Testis (tissue), 2 donors: ENCODE data around the gene CDKN2D.

ENCODE experiments used
- POLR2A ChIP-seq: fragments of 450-650 bp; IDR thresholded peaks from one replicate; pipeline ENCODE4 v1.6.1; 2017; ENCODE audit warnings: antibody characterized with exemption, mild to moderate bottlenecking, moderate library complexity
- TF ChIP-seq, protein P1 (sequence below), 3 experiments: fragments of 450-650 bp in 2 of 3; fragments of 200-600 bp in 1 of 3; sonication (generic) in 1 of 3; IDR thresholded peaks; one replicate each; pipeline ENCODE4 v1.5.1; 2016 to 2019; ENCODE audit warnings: antibody characterized with exemption in 3 of 3, mild to moderate bottlenecking in 2 of 3, moderate library complexity in 1 of 3

DNA sequence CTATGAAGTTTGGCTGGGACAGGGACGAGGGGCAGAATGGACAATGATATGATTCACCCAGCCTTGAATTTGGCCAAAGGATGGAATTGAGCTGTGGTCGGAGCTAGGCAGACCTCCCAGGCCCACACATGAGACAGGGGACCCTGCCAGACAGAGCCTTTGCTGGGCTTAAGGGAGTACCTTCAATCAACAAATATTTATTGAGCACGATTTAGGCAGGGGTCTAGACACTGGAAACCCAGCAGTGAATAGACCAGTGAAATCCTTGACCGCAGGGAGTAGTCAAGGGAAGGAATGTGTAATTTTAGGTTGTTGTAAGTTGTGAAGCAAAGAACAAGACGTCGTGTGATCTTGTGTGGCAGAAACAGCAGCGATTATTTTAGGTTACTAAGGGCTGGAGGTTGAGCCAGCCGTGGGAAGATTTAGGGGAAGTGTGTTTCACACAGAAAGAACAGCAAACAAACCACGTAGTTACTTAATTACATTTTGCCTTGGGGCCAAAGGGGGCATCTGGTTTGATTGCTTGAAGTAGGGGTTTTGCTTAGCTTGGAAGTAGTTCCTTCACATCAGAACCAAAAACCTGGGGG is 35.2 kb upstream of the CDKN2D start:
- TF ChIP-seq, protein P1, sequence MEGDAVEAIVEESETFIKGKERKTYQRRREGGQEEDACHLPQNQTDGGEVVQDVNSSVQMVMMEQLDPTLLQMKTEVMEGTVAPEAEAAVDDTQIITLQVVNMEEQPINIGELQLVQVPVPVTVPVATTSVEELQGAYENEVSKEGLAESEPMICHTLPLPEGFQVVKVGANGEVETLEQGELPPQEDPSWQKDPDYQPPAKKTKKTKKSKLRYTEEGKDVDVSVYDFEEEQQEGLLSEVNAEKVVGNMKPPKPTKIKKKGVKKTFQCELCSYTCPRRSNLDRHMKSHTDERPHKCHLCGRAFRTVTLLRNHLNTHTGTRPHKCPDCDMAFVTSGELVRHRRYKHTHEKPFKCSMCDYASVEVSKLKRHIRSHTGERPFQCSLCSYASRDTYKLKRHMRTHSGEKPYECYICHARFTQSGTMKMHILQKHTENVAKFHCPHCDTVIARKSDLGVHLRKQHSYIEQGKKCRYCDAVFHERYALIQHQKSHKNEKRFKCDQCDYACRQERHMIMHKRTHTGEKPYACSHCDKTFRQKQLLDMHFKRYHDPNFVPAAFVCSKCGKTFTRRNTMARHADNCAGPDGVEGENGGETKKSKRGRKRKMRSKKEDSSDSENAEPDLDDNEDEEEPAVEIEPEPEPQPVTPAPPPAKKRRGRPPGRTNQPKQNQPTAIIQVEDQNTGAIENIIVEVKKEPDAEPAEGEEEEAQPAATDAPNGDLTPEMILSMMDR (IDR thresholded peaks at IDR 0.05), result no peak
- no peak for TF ChIP-seq POLR2A
